UCSD-AML1 (cell line): Measurements from ENCODE around the gene MAVS.

Source experiments
- DNase-seq: peaks from one replicate; lab custom pipeline; 2025; ENCODE audit not compliant: unreplicated experiment; lab: John Stamatoyannopoulos, UW

The MAVS gene

GRCh38 chr20:3846740-3847428 is at the start of gene MAVS:
Gene MAVS (plus strand): TSS chr20:3846834. CDS start chr20:3854625, 7,791 bp downstream.
- DNase-seq, result peak; percentile 91

- DNase-seq, result no peak
These were observed 49.4 kb upstream of the MAVS start for GRCh38 chr20:3797226-3797545.

- no peak for DNase-seq
These were observed 48.9 kb upstream of the MAVS start for GRCh38 chr20:3797592-3798372.

GRCh38 chr20:3798373-3798768 is 48.3 kb upstream of the MAVS start:
- DNase-seq, result no peak

GRCh38 chr20:3798908-3799248 is 47.8 kb upstream of the MAVS start:
- DNase-seq, result no peak

- no peak for DNase-seq
These were observed 46.3 kb upstream of the MAVS start for GRCh38 chr20:3800256-3800877.

GRCh38 chr20:3800878-3801260 is 45.8 kb upstream of the MAVS start:
- no peak for DNase-seq

- no peak for DNase-seq
These were observed 45.3 kb upstream of the MAVS start for GRCh38 chr20:3801299-3801698.

GRCh38 chr20:3801846-3802245 is 44.8 kb upstream of the MAVS start:
- no peak for DNase-seq

- no peak for DNase-seq
These were observed 44.0 kb upstream of the MAVS start for GRCh38 chr20:3802524-3803239.

GRCh38 chr20:3803289-3803688 is 43.3 kb upstream of the MAVS start:
- DNase-seq, result no peak

- no peak for DNase-seq
These were observed 42.8 kb upstream of the MAVS start for GRCh38 chr20:3803854-3804253.

- DNase-seq, result no peak
These were observed 42.3 kb upstream of the MAVS start for GRCh38 chr20:3804254-3804751.

GRCh38 chr20:3804781-3805180 is 41.9 kb upstream of the MAVS start:
- no peak for DNase-seq

- DNase-seq, result no peak
These were observed 38.1 kb upstream of the MAVS start for GRCh38 chr20:3808544-3808943.

- peak; percentile 72 for DNase-seq
These were observed 35.0 kb upstream of the MAVS start for GRCh38 chr20:3811467-3812258.

GRCh38 chr20:3812259-3812681 is 34.4 kb upstream of the MAVS start:
- DNase-seq, result no peak

- no peak for DNase-seq
These were observed 33.4 kb upstream of the MAVS start for GRCh38 chr20:3812975-3813847.

- DNase-seq, result no peak
These were observed 32.6 kb upstream of the MAVS start for GRCh38 chr20:3813848-3814581.
